Measurements from ENCODE around the gene DNM1L. TPM values are rescaled to one million over a fixed set of nuclear protein-coding genes. Genes with fewer than 3 reads are reported as not detected.
"Not testable (repeated sequence)": the region's sequence is repeated elsewhere in the genome, so short reads cannot be mapped to it uniquely, and the experiment has no call there.

Gene DNM1L
- total RNA-seq, 1 experiment from 2014 or later: 95.2 TPM

GRCh38 chr12:32699437-32699836 is 20.3 kb downstream of the DNM1L start:
- not testable (repeated sequence) for H3K36me3 ChIP-seq (ENCODE audit: insufficient read depth, low read length); H3K9me2 ChIP-seq (replicated peaks; ENCODE audit: insufficient read depth, low read length); H3K9ac ChIP-seq (ENCODE audit: low read length); H4K20me1 ChIP-seq (ENCODE audit: insufficient read depth, low read depth, low read length); H2AFZ ChIP-seq (ENCODE audit: low read length); H3K4me2 ChIP-seq (ENCODE audit: low read depth, low read length, poor library complexity, severe bottlenecking); H3K4me3 ChIP-seq (ENCODE audit: low read length); H3K9me3 ChIP-seq (ENCODE audit: low read length); DNase-seq; H3K27ac ChIP-seq (ENCODE audit: low read length); H3K27me3 ChIP-seq (ENCODE audit: low read length)
- Histone ChIP-seq H3K4me1 (ENCODE audit: low read length) (peaks cover 28% of the 10 kb centered on the region), H3K79me2 (ENCODE audit: low read length) (peaks cover 94% of the 10 kb centered on the region)

DNA sequence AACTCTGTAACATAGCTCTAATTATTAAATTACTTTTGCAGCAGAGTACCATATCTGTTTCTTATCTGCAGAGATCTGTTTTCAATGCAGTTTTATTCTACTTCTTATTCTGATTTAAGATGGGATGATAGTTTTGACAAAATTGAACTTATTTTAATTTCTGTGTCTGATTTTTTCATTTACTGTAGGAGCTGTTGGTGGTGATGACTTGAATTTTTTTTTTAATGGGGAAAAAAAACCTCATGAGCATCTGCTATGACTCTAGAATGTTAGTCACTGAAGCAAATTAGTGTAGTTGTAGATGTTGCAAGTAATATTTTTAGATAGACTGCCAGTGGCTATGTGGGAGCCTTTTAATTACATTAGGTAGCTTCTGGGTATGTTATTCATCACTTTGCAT is 23.4 kb downstream of the DNM1L start:
- H3K9ac ChIP-seq (ENCODE audit: low read length): no peak overlapping the region
- peaks cover 25% of the 10 kb centered on the region; the same call in 1 of the 2 replicates for H3K36me3 ChIP-seq (ENCODE audit: insufficient read depth, low read length)
- no peaks in the 10 kb centered on the region for H3K9me3 ChIP-seq (ENCODE audit: low read length)
- H3K9me2 ChIP-seq (replicated peaks; ENCODE audit: insufficient read depth, low read length): no peaks in the 10 kb centered on the region
- no peaks in the 10 kb centered on the region for H3K27me3 ChIP-seq (ENCODE audit: low read length)
- H3K27ac ChIP-seq (ENCODE audit: low read length): no peak overlapping the region
- H3K4me3 ChIP-seq (ENCODE audit: low read length): no peak overlapping the region
- peaks cover 14% of the 10 kb centered on the region for H3K4me1 ChIP-seq (ENCODE audit: low read length)
- no peak overlapping the region for H2AFZ ChIP-seq (ENCODE audit: low read length)
- peaks cover 91% of the 10 kb centered on the region for H3K79me2 ChIP-seq (ENCODE audit: low read length)
- H3K4me2 ChIP-seq (ENCODE audit: low read depth, low read length, poor library complexity, severe bottlenecking): no peak overlapping the region
- H4K20me1 ChIP-seq (ENCODE audit: insufficient read depth, low read depth, low read length): 0 out of 2 replicates have a peak, but pooled peaks cover 4% of the 10 kb centered on the region
- DNase-seq: no peak

DNA sequence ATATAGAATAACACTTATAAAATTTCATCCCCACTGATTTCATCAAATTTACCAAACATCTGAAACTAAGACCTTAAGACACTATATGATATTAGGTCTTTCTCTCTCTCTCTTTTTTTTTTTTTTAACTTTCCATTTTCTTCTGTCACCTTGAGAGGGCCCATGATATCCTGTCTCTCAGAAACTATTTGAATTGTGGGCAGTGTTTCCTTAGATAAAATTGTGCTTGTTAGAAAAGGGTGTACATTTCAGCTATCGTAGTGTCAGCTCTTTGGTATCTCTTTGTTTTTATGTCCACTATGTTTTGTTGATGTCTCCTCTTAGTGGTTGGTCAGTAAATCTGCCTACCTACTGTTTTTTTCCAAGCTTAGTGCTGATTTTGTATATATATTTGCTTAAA is 23.8 kb downstream of the DNM1L start:
- no peak overlapping the region for H2AFZ ChIP-seq (ENCODE audit: low read length)
- H3K79me2 ChIP-seq (ENCODE audit: low read length): peaks cover 91% of the 10 kb centered on the region
- H3K4me3 ChIP-seq (ENCODE audit: low read length): no peak overlapping the region
- H4K20me1 ChIP-seq (ENCODE audit: insufficient read depth, low read depth, low read length): 0 out of 2 replicates have a peak, but pooled peaks cover 3% of the 10 kb centered on the region
- peaks cover 9% of the 10 kb centered on the region for H3K4me1 ChIP-seq (ENCODE audit: low read length)
- H3K36me3 ChIP-seq (ENCODE audit: insufficient read depth, low read length): peaks cover 26% of the 10 kb centered on the region; the same call in 1 of the 2 replicates
- DNase-seq: no peak
- H3K27me3 ChIP-seq (ENCODE audit: low read length): no peaks in the 10 kb centered on the region
- no peak overlapping the region for H3K27ac ChIP-seq (ENCODE audit: low read length)
- H3K9me2 ChIP-seq (replicated peaks; ENCODE audit: insufficient read depth, low read length): no peaks in the 10 kb centered on the region
- H3K9me3 ChIP-seq (ENCODE audit: low read length): no peaks in the 10 kb centered on the region
- no peak overlapping the region for H3K9ac ChIP-seq (ENCODE audit: low read length)
- no peak overlapping the region for H3K4me2 ChIP-seq (ENCODE audit: low read depth, low read length, poor library complexity, severe bottlenecking)

DNA sequence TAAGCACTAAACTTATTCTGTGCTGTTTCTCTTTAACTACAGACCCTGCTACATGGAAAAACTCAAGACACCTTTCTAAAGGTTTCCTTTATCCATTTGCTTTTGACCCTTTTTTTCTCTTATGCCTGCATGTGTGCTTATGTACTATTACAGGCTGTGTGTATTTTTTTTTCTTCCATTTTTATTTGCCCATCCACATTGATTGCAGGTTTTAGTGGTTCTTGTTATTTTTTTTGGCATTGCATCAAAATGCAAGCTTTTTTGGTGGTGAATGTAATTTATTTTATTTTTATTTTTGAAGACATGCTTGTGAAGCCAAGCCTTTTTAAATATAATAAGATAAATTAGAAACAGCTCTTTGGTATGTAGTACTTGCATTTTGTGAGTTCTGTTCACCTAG is 26.7 kb downstream of the DNM1L start:
- Histone ChIP-seq H3K9me3 (ENCODE audit: low read length) (no peaks in the 10 kb centered on the region), H3K4me3 (ENCODE audit: low read length) (no peak overlapping the region), H4K20me1 (ENCODE audit: insufficient read depth, low read depth, low read length) (no peaks in the 10 kb centered on the region), H3K4me1 (ENCODE audit: low read length) (no peaks in the 10 kb centered on the region), H3K36me3 (ENCODE audit: insufficient read depth, low read length) (peaks cover 34% of the 10 kb centered on the region; the same call in 1 of the 2 replicates), H3K27ac (ENCODE audit: low read length) (no peak overlapping the region), H3K9ac (ENCODE audit: low read length) (no peak overlapping the region), H3K9me2 (replicated peaks; ENCODE audit: insufficient read depth, low read length) (no peaks in the 10 kb centered on the region), H3K79me2 (ENCODE audit: low read length) (peaks cover 85% of the 10 kb centered on the region), H3K27me3 (ENCODE audit: low read length) (no peaks in the 10 kb centered on the region), H3K4me2 (ENCODE audit: low read depth, low read length, poor library complexity, severe bottlenecking) (no peak overlapping the region), H2AFZ (ENCODE audit: low read length) (no peak overlapping the region)
- DNase-seq: no peak

- no peak for DNase-seq
- no peaks in the 10 kb centered on the region for H4K20me1 ChIP-seq (ENCODE audit: insufficient read depth, low read depth, low read length)
- no peaks in the 10 kb centered on the region for H3K27me3 ChIP-seq (ENCODE audit: low read length)
- no peak overlapping the region for H3K4me3 ChIP-seq (ENCODE audit: low read length)
- no peak overlapping the region for H3K27ac ChIP-seq (ENCODE audit: low read length)
- H3K4me2 ChIP-seq (ENCODE audit: low read depth, low read length, poor library complexity, severe bottlenecking): no peak overlapping the region
- H3K36me3 ChIP-seq (ENCODE audit: insufficient read depth, low read length): peaks cover 31% of the 10 kb centered on the region; the same call in 1 of the 2 replicates
- H3K79me2 ChIP-seq (ENCODE audit: low read length): peaks cover 78% of the 10 kb centered on the region
- no peaks in the 10 kb centered on the region for H3K9me3 ChIP-seq (ENCODE audit: low read length)
- H3K9ac ChIP-seq (ENCODE audit: low read length): no peak overlapping the region
- no peak overlapping the region for H2AFZ ChIP-seq (ENCODE audit: low read length)
- no peaks in the 10 kb centered on the region for H3K4me1 ChIP-seq (ENCODE audit: low read length)
- H3K9me2 ChIP-seq (replicated peaks; ENCODE audit: insufficient read depth, low read length): no peaks in the 10 kb centered on the region
These were observed 27.4 kb downstream of the DNM1L start for GRCh38 chr12:32706335-32707024.

GRCh38 chr12:32708926-32709325 is 29.8 kb downstream of the DNM1L start:
- H3K9me2 ChIP-seq (replicated peaks; ENCODE audit: insufficient read depth, low read length): no peaks in the 10 kb centered on the region
- no peak overlapping the region for H3K4me2 ChIP-seq (ENCODE audit: low read depth, low read length, poor library complexity, severe bottlenecking)
- H3K9me3 ChIP-seq (ENCODE audit: low read length): no peaks in the 10 kb centered on the region
- no peaks in the 10 kb centered on the region for H4K20me1 ChIP-seq (ENCODE audit: insufficient read depth, low read depth, low read length)
- H3K27me3 ChIP-seq (ENCODE audit: low read length): no peaks in the 10 kb centered on the region
- peaks cover 61% of the 10 kb centered on the region for H3K79me2 ChIP-seq (ENCODE audit: low read length)
- H3K9ac ChIP-seq (ENCODE audit: low read length): no peak overlapping the region
- peaks cover 48% of the 10 kb centered on the region; the same call in 1 of the 2 replicates for H3K36me3 ChIP-seq (ENCODE audit: insufficient read depth, low read length)
- no peaks in the 10 kb centered on the region for H3K4me1 ChIP-seq (ENCODE audit: low read length)
- H3K4me3 ChIP-seq (ENCODE audit: low read length): no peak overlapping the region
- no peak overlapping the region for H3K27ac ChIP-seq (ENCODE audit: low read length)
- no peak for DNase-seq
- H2AFZ ChIP-seq (ENCODE audit: low read length): no peak overlapping the region

GRCh38 chr12:32714772-32715171 is 35.7 kb downstream of the DNM1L start:
- H3K36me3 ChIP-seq (ENCODE audit: insufficient read depth, low read length): peaks cover 42% of the 10 kb centered on the region; the same call in 1 of the 2 replicates
- no peaks in the 10 kb centered on the region for H3K27me3 ChIP-seq (ENCODE audit: low read length)
- no peaks in the 10 kb centered on the region for H3K9me2 ChIP-seq (replicated peaks; ENCODE audit: insufficient read depth, low read length)
- peaks cover 10% of the 10 kb centered on the region for H3K79me2 ChIP-seq (ENCODE audit: low read length)
- H3K27ac ChIP-seq (ENCODE audit: low read length): no peak overlapping the region
- no peak overlapping the region for H3K9ac ChIP-seq (ENCODE audit: low read length)
- no peak for DNase-seq
- no peak overlapping the region for H2AFZ ChIP-seq (ENCODE audit: low read length)
- no peak overlapping the region for H3K4me2 ChIP-seq (ENCODE audit: low read depth, low read length, poor library complexity, severe bottlenecking)
- H4K20me1 ChIP-seq (ENCODE audit: insufficient read depth, low read depth, low read length): no peaks in the 10 kb centered on the region
- H3K4me3 ChIP-seq (ENCODE audit: low read length): no peak overlapping the region
- H3K4me1 ChIP-seq (ENCODE audit: low read length): no peaks in the 10 kb centered on the region
- no peaks in the 10 kb centered on the region for H3K9me3 ChIP-seq (ENCODE audit: low read length)

- Histone ChIP-seq H3K9me3 (ENCODE audit: low read length) (no peaks in the 10 kb centered on the region), H3K4me1 (ENCODE audit: low read length) (no peaks in the 10 kb centered on the region), H3K36me3 (ENCODE audit: insufficient read depth, low read length) (peaks cover 44% of the 10 kb centered on the region; the same call in 1 of the 2 replicates), H3K79me2 (ENCODE audit: low read length) (peaks cover 6% of the 10 kb centered on the region; the same call in 1 of the 2 replicates), H3K27me3 (ENCODE audit: low read length) (no peaks in the 10 kb centered on the region), H3K4me3 (ENCODE audit: low read length) (no peak overlapping the region), H4K20me1 (ENCODE audit: insufficient read depth, low read depth, low read length) (no peaks in the 10 kb centered on the region), H3K27ac (ENCODE audit: low read length) (no peak overlapping the region), H3K9ac (ENCODE audit: low read length) (no peak overlapping the region), H2AFZ (ENCODE audit: low read length) (no peak overlapping the region), H3K4me2 (ENCODE audit: low read depth, low read length, poor library complexity, severe bottlenecking) (no peak overlapping the region), H3K9me2 (replicated peaks; ENCODE audit: insufficient read depth, low read length) (no peaks in the 10 kb centered on the region)
- DNase-seq: no peak
These were observed 39.8 kb downstream of the DNM1L start for GRCh38 chr12:32718926-32719325.

Data from Karpas-422 (cell line).